A549 treated with CORT108297 at 1 μM for 4 hours (cell line): ENCODE results near the gene NTN5. TPM values are rescaled to one million over a fixed set of nuclear protein-coding genes. Genes with fewer than 3 reads are reported as not detected.

Experiments used
- total RNA-seq: library from RNA; stranded (reverse); fragments of 200-300 nt; extraction: Qiagen RNA extraction; gene quantifications from 5 replicates; pipeline ENCODE4 v1.2.3, GENCODE V29; 2022

Gene NTN5
- total RNA-seq: 0.17 to 0.30 TPM (median 0.28 TPM) in 4 of 5 replicates, not detected in the other

GRCh38 chr19:48672994-48673393 lies at the start of gene NTN5:
NTN5 (minus strand) TSS chr19:48673017; CDS start chr19:48670986, 2,031 bp downstream.

GRCh38 chr19:48719263-48720171 lies 46.7 kb upstream of the NTN5 start, which contains the start of gene MAMSTR:
MAMSTR (minus strand) TSS chr19:48719725; CDS start chr19:48719031, 694 bp downstream.

DNA sequence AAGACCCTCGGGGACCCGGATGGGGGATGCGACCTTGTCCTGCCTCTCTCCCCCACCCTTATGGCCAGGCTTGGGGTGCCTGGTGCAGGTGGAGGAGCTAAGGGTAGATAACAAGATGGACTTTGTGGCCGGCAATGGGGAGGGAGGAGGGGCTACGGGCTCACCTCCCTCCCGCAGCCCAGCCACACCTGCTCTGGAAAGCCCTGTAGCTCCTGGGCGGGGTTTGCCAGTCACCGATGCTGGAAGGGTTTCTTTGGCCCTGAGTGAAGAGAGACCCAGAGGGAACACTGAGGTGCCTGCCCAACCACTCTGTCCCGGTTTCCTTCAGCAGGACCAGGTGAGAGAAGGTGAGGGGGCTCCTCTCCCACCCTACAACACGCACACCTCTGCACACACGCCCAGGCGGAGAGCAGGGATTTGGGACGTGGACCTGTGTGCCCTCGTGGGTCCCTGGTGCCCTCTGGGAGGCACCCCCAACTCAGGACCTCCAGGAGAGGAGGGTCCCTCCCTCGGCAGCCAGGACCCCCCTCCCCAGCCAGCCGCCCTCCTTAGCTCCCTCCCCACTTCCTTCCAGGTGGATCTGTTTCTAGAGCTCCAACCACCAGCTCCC lies 23.0 kb upstream of the NTN5 start, which contains the start of gene FUT2:
FUT2 (plus strand) TSS at position 229 of the 610 bp plus-strand sequence. CDS start 6,986 bp downstream, outside the sequence.

DNA sequence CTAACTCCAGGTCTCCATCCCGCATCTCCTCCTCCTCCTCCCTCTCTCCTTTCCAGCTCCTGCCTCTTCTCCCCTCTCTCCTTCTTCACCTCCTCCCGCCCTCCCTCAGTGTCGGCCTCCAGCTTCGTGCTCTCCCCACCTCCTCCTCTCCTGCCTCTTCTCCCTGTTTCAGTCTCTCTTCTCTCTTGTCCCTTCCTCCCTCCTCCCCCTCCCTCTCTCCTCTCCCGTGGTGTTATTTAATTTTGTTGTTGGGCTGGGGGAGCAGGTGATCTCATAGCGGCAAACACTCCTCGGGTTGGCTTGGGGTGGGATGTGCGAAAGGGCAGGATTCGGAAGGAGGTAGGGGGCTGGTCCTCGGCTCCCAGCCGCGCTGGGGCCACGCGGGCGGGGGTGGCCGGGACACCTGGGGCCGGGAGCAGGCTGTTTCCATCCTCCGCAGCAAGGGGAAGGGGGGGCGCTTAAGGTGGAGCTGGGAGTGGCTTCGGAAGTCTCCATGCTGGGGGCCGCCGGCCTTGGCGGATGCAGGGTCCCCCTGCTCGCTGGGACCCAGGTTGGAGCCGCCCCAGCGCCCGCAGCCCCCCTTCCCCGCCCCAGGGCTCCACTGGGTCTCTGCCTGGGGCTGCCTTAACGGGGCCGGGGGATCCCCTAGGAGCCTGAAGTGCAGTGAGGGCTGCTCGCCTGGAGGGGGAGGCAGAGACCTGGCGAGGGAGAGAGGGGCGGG lies 26.7 kb downstream of the NTN5 start, which contains the start of gene CA11:
CA11 (minus strand) TSS at position 187 of the 721 bp plus-strand sequence. CDS start 555 bp downstream, outside the sequence.

DNA sequence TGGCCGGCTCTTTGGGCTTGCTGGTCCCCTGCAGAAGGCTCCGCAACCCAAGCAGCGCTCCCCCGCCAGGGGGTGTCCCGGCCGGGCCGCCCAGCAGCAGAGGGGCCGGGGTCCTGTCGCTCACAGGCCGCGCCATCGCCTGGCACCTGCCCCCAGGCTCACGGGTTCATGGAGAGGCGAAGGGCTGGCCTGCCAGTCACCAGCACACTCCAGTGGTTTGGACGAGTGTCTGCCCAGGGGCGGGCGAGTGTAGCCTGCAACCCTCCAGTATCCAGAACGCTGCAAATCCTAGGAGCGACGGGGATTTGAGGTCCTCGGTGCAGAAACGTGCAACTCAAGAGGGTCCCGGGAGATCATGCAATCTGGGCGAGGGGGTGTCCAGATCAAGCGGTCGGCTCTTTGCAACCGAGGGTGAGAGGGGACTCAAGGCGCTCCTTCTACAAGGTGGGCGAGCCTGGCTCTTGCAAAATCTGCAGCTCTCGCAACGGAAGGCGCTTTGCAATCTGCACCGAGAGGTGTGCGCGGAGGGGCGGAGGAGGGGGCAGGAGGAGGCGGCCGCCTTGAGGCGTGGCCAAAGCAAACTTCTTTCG lies 35.9 kb downstream of the NTN5 start, which contains the start of gene DBP:
DBP (minus strand) TSS at position 521 of the 590 bp plus-strand sequence; CDS start at position 136, 385 bp downstream.

GRCh38 chr19:48618916-48619691 lies 53.7 kb downstream of the NTN5 start, which contains the start of the genes RPL18 and SPHK2:
RPL18 (minus strand) TSS chr19:48619178; CDS start chr19:48619143, 35 bp downstream.
SPHK2 (plus strand) TSS chr19:48619506; CDS start chr19:48620515, 1,009 bp downstream.

GRCh38 chr19:48614436-48615230 lies 58.2 kb downstream of the NTN5 start, which contains the start of gene FAM83E:
FAM83E (minus strand) TSS chr19:48615076; CDS start chr19:48613372, 1,704 bp downstream.

Other genes with a start within 250 kb of the NTN5 start
- 111 to 130 TPM (median 123 TPM) in 5 replicates for gene GRWD1, start 227.0 kb downstream of the NTN5 start, total RNA-seq
- 1.0 to 2.1 TPM (median 1.2 TPM) in 5 replicates for gene KCNJ14, start 217.4 kb downstream of the NTN5 start, total RNA-seq
- 54.4 to 67.4 TPM (median 61.8 TPM) in 5 replicates for gene CYTH2, start 203.6 kb downstream of the NTN5 start, total RNA-seq
- 2.8 to 5.4 TPM (median 4.8 TPM) in 5 replicates for gene LMTK3, start 161.2 kb downstream of the NTN5 start, total RNA-seq
- gene SULT2B1, start 120.8 kb downstream of the NTN5 start, total RNA-seq: 12.8 to 18.0 TPM (median 16.4 TPM) in 5 replicates
- 0.20 TPM in 1 of 5 replicates, not detected in the others for gene SPACA4, start 66.3 kb downstream of the NTN5 start, total RNA-seq
- 0.07 to 0.35 TPM (median 0.25 TPM) in 4 of 5 replicates, not detected in the other for gene FAM83E, start 57.9 kb downstream of the NTN5 start, total RNA-seq
- 3,152 to 3,709 TPM (median 3,369 TPM) in 5 replicates for gene RPL18, start 53.8 kb downstream of the NTN5 start, total RNA-seq
- 11.7 to 18.9 TPM (median 16.8 TPM) in 5 replicates for gene SPHK2, start 53.5 kb downstream of the NTN5 start, total RNA-seq
- gene DBP, start 35.6 kb downstream of the NTN5 start, total RNA-seq: 1.8 to 2.8 TPM (median 2.6 TPM) in 5 replicates
- gene CA11, start 26.8 kb downstream of the NTN5 start, total RNA-seq: 9.4 to 11.1 TPM (median 11.0 TPM) in 5 replicates
- not detected in 5 replicates for gene FUT2, start 23.0 kb upstream of the NTN5 start, total RNA-seq
- 0.47 to 0.76 TPM (median 0.61 TPM) in 5 replicates for gene MAMSTR, start 46.7 kb upstream of the NTN5 start, total RNA-seq
- 0.32 to 0.65 TPM (median 0.57 TPM) in 5 replicates for gene RASIP1, start 67.6 kb upstream of the NTN5 start, total RNA-seq
- gene IZUMO1, start 73.9 kb upstream of the NTN5 start, total RNA-seq: not detected in 5 replicates
- 0.05 to 0.14 TPM (median 0.06 TPM) in 5 replicates for gene FUT1, start 79.6 kb upstream of the NTN5 start, total RNA-seq
- gene FGF21, start 82.5 kb upstream of the NTN5 start, total RNA-seq: not detected in 5 replicates
- gene BCAT2, start 138.0 kb upstream of the NTN5 start, total RNA-seq: 52.3 to 64.2 TPM (median 60.2 TPM) in 5 replicates
- gene HSD17B14, start 163.5 kb upstream of the NTN5 start, total RNA-seq: 12.0 to 18.1 TPM (median 15.2 TPM) in 5 replicates
- gene PLEKHA4, start 195.6 kb upstream of the NTN5 start, total RNA-seq: 1.7 to 2.3 TPM (median 1.9 TPM) in 5 replicates
- gene PPP1R15A, start 199.4 kb upstream of the NTN5 start, total RNA-seq: 82.7 to 145 TPM (median 110 TPM) in 5 replicates
- gene TULP2, start 225.7 kb upstream of the NTN5 start, total RNA-seq: not detected in 5 replicates
- 199 to 226 TPM (median 220 TPM) in 5 replicates for gene NUCB1, start 227.3 kb upstream of the NTN5 start, total RNA-seq